GM18867 (cell line): ENCODE measurements around the gene VIPR2.
"Not testable (repeated sequence)": the region's sequence is repeated elsewhere in the genome, so short reads cannot be mapped to it uniquely, and the experiment has no call there.

Experiments used
- ATAC-seq: cut with Tn5 transposase; IDR thresholded peaks from one replicate; pipeline ENCODE4 v1.9.1; 2021; ENCODE audit warnings: mild to moderate bottlenecking, moderate library complexity; ENCODE audit not compliant: unreplicated experiment

Gene VIPR2

GRCh38 chr7:159094023-159094740 is 50.5 kb downstream of the VIPR2 start:
- no peak for ATAC-seq

GRCh38 chr7:159093351-159093971 is 51.2 kb downstream of the VIPR2 start:
- ATAC-seq: no peak

- ATAC-seq: no peak
These were observed 52.0 kb downstream of the VIPR2 start for GRCh38 chr7:159092701-159093121.

- ATAC-seq: no peak
These were observed 52.9 kb downstream of the VIPR2 start for GRCh38 chr7:159091480-159092475.

GRCh38 chr7:159091041-159091440 is 53.6 kb downstream of the VIPR2 start:
- ATAC-seq: no peak

- no peak for ATAC-seq
These were observed 56.4 kb downstream of the VIPR2 start for GRCh38 chr7:159088016-159088865.

- no peak for ATAC-seq
These were observed 58.3 kb downstream of the VIPR2 start for GRCh38 chr7:159086301-159086925.

GRCh38 chr7:159084069-159084801 is 60.4 kb downstream of the VIPR2 start:
- no peak for ATAC-seq

GRCh38 chr7:159083698-159084068 is 61.0 kb downstream of the VIPR2 start:
- no peak for ATAC-seq

- no peak for ATAC-seq
These were observed 61.5 kb downstream of the VIPR2 start for GRCh38 chr7:159083001-159083697.

GRCh38 chr7:159082075-159082474 is 62.6 kb downstream of the VIPR2 start:
- not testable (repeated sequence) for ATAC-seq

- no peak for ATAC-seq
These were observed 65.8 kb downstream of the VIPR2 start for GRCh38 chr7:159078911-159079270.

- ATAC-seq: no peak
These were observed 66.3 kb downstream of the VIPR2 start for GRCh38 chr7:159078193-159078910.

GRCh38 chr7:159076333-159076732 is 68.3 kb downstream of the VIPR2 start:
- no peak for ATAC-seq

GRCh38 chr7:159075563-159076238 is 69.0 kb downstream of the VIPR2 start:
- ATAC-seq: no peak

GRCh38 chr7:159071260-159071659 is 73.4 kb downstream of the VIPR2 start:
- no peak for ATAC-seq

- ATAC-seq: peak; percentile 68
These were observed 74.1 kb downstream of the VIPR2 start for GRCh38 chr7:159070431-159071148.
